ENCODE data around the gene CBLN3.

DNA sequence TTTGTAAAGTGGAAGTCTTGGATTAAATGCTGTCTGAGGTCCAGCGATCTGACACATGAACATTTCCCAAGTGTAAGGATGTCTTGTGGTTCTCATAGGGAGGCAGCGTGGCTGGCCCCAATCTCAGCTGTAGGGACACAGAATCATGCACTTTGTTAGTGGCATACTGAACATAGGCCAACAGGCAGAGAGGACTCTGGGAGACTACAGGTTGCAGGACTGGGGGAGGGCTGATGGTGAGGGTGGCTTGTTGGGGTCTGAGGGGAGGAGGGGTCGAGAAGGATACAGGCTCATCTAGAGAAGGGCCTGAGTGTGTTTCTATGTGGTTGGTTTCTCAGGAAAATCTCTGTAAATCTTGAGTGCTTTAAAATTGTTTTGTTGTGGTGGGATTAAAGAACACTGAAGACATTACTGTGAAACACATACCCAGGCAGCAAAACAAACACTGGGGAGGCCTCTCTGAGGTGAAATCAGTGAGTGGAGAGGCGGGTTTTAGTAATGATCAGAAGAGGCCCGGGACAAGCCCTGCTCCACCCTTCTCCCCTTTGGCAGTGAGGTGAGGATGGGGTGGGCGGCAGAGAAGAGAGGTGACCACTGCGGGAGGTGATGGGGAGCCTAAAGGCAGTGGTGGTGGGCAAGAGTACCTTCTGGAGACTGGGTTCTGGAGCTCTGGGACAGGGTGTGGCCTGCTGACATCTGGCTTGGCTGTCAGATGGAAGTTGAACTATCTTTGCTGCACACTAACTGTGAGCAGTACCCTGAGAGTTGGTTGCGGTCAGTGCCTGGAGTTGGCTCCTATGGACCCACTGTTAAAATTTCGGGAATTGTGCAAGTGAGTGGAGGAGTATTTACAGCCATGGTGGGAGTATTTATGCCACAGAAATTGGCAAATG, 27.4 kb downstream of the CBLN3 start:
- TF ChIP-seq, protein P1, sequence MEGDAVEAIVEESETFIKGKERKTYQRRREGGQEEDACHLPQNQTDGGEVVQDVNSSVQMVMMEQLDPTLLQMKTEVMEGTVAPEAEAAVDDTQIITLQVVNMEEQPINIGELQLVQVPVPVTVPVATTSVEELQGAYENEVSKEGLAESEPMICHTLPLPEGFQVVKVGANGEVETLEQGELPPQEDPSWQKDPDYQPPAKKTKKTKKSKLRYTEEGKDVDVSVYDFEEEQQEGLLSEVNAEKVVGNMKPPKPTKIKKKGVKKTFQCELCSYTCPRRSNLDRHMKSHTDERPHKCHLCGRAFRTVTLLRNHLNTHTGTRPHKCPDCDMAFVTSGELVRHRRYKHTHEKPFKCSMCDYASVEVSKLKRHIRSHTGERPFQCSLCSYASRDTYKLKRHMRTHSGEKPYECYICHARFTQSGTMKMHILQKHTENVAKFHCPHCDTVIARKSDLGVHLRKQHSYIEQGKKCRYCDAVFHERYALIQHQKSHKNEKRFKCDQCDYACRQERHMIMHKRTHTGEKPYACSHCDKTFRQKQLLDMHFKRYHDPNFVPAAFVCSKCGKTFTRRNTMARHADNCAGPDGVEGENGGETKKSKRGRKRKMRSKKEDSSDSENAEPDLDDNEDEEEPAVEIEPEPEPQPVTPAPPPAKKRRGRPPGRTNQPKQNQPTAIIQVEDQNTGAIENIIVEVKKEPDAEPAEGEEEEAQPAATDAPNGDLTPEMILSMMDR (IDR thresholded peaks at IDR 0.05) = no peak
- TF ChIP-seq RFX5 (IDR thresholded peaks at IDR 0.05) = no peak
- no peak for TF ChIP-seq ZNF302 (CRISPR knock-in tag; IDR thresholded peaks at IDR 0.05)
- TF ChIP-seq RCOR1 (IDR thresholded peaks at IDR 0.05; ENCODE audit: low read depth, low read length) = no peak
- TF ChIP-seq POLR2A (IDR thresholded peaks at IDR 0.05; ENCODE audit: low read length) = no peak
- TF ChIP-seq EP300 (IDR thresholded peaks at IDR 0.05) = no peak
- TF ChIP-seq ZSCAN20 (CRISPR knock-in tag; IDR thresholded peaks at IDR 0.05) = no peak
- TF ChIP-seq, protein P2, sequence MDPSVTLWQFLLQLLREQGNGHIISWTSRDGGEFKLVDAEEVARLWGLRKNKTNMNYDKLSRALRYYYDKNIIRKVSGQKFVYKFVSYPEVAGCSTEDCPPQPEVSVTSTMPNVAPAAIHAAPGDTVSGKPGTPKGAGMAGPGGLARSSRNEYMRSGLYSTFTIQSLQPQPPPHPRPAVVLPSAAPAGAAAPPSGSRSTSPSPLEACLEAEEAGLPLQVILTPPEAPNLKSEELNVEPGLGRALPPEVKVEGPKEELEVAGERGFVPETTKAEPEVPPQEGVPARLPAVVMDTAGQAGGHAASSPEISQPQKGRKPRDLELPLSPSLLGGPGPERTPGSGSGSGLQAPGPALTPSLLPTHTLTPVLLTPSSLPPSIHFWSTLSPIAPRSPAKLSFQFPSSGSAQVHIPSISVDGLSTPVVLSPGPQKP (IDR thresholded peaks at IDR 0.05; ENCODE audit: low read depth, low read length) = no peak
- TF ChIP-seq ZFP36 (IDR thresholded peaks at IDR 0.05; ENCODE audit: borderline replicate concordance, partially characterized antibody) = no peak
- TF ChIP-seq, protein P3, sequence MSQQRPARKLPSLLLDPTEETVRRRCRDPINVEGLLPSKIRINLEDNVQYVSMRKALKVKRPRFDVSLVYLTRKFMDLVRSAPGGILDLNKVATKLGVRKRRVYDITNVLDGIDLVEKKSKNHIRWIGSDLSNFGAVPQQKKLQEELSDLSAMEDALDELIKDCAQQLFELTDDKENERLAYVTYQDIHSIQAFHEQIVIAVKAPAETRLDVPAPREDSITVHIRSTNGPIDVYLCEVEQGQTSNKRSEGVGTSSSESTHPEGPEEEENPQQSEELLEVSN (IDR thresholded peaks at IDR 0.05; ENCODE audit: borderline replicate concordance, low read depth) = no peak
- TF ChIP-seq, protein P4, sequence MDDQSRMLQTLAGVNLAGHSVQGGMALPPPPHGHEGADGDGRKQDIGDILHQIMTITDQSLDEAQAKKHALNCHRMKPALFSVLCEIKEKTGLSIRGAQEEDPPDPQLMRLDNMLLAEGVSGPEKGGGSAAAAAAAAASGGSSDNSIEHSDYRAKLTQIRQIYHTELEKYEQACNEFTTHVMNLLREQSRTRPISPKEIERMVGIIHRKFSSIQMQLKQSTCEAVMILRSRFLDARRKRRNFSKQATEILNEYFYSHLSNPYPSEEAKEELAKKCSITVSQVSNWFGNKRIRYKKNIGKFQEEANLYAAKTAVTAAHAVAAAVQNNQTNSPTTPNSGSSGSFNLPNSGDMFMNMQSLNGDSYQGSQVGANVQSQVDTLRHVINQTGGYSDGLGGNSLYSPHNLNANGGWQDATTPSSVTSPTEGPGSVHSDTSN (IDR thresholded peaks at IDR 0.05) = no peak
- TF ChIP-seq RNF2 (IDR thresholded peaks at IDR 0.05; ENCODE audit: borderline replicate concordance, low read depth) = no peak

All from A549 (cell line).